H9 (cell line): Measurements from ENCODE around the gene FMN1. TPM values are rescaled to one million over a fixed set of nuclear protein-coding genes. Genes with fewer than 3 reads are reported as not detected.

Experiments used
- DNase-seq: peaks from one replicate; pipeline ENCODE4 v3.0.0-alpha.2; 2017
- H2AFZ ChIP-seq: one replicate; pipeline ENCODE4 v1.6.1; 2013; ENCODE audit warnings: mild to moderate bottlenecking, low read length, control low read depth, moderate library complexity
- H2AK5ac ChIP-seq: 2 replicates; pipeline ENCODE4 v1.6.1; 2013; ENCODE audit warnings: low read length, control low read depth, mixed read lengths; ENCODE audit not compliant: insufficient read length
- H2BK120ac ChIP-seq: one replicate; pipeline ENCODE4 v1.6.1; 2013; ENCODE audit warnings: low read depth, mild to moderate bottlenecking, low read length, control low read depth, inconsistent platforms; ENCODE audit not compliant: poor library complexity, severe bottlenecking
- H2BK12ac ChIP-seq: 2 replicates; pipeline ENCODE4 v1.6.1; 2013; ENCODE audit warnings: low read length, control low read depth, mixed read lengths, low read depth; ENCODE audit not compliant: insufficient read length
- H2BK15ac ChIP-seq: 2 replicates; pipeline ENCODE4 v1.6.1; 2013; ENCODE audit warnings: low read depth, low read length, control low read depth
- H2BK20ac ChIP-seq: one replicate; pipeline ENCODE4 v1.6.1; 2013; ENCODE audit warnings: low read depth, mild to moderate bottlenecking, low read length, control low read depth, inconsistent platforms; ENCODE audit not compliant: poor library complexity, severe bottlenecking
- H2BK5ac ChIP-seq: 2 replicates; pipeline ENCODE4 v1.6.1; 2013; ENCODE audit warnings: low read length, control low read depth, mixed read lengths; ENCODE audit not compliant: insufficient read length
- H3K14ac ChIP-seq: 2 replicates; pipeline ENCODE4 v1.6.1; 2013; ENCODE audit warnings: low read length, control low read depth; ENCODE audit not compliant: insufficient read depth
- H3K18ac ChIP-seq: 2 replicates; pipeline ENCODE4 v1.6.1; 2013; ENCODE audit warnings: low read depth, mild to moderate bottlenecking, mixed read lengths, low read length, control low read depth; ENCODE audit not compliant: insufficient read length
- H3K23ac ChIP-seq: 2 replicates; pipeline ENCODE4 v1.6.1; 2013; ENCODE audit warnings: low read length, control low read depth, mixed read lengths, low read depth; ENCODE audit not compliant: insufficient read length
- H3K23me2 ChIP-seq: 2 replicates; pipeline ENCODE4 v1.6.1; 2013; ENCODE audit warnings: low read depth, mild to moderate bottlenecking, mixed read lengths, low read length, control low read depth; ENCODE audit not compliant: insufficient read length, poor library complexity, severe bottlenecking
- H3K27ac ChIP-seq: 2 replicates; pipeline ENCODE4 v1.5.1; 2013; ENCODE audit warnings: low read length, control low read depth, mixed read lengths, low read depth; ENCODE audit not compliant: insufficient read length
- H3K27me3 ChIP-seq: 2 replicates; pipeline ENCODE4 v1.6.1; 2013; ENCODE audit warnings: low read length, control low read depth, inconsistent platforms; ENCODE audit not compliant: insufficient read depth
- H3K4ac ChIP-seq: 2 replicates; pipeline ENCODE4 v1.6.1; 2013; ENCODE audit warnings: low read depth, mild to moderate bottlenecking, control low read depth, inconsistent platforms, low read length, moderate library complexity
- H3K4me1 ChIP-seq: 2 replicates; pipeline ENCODE4 v1.6.1; 2013; ENCODE audit warnings: low read length, control low read depth, inconsistent platforms; ENCODE audit not compliant: insufficient read depth
- H3K4me2 ChIP-seq: 2 replicates; pipeline ENCODE4 v1.6.1; 2013; ENCODE audit warnings: low read length, control low read depth, mixed read lengths; ENCODE audit not compliant: insufficient read length, insufficient read depth
- H3K56ac ChIP-seq: 2 replicates; pipeline ENCODE4 v1.6.1; 2013; ENCODE audit warnings: low read depth, mild to moderate bottlenecking, mixed read lengths, low read length, control low read depth; ENCODE audit not compliant: insufficient read length
- H3K79me1 ChIP-seq: 2 replicates; pipeline ENCODE4 v1.6.1; 2013; ENCODE audit warnings: low read depth, mild to moderate bottlenecking, moderate library complexity, low read length, control low read depth, inconsistent platforms; ENCODE audit not compliant: insufficient read depth, poor library complexity, severe bottlenecking
- H3K79me2 ChIP-seq: 2 replicates; pipeline ENCODE4 v1.6.1; 2013; ENCODE audit warnings: low read length, control low read depth, inconsistent platforms; ENCODE audit not compliant: insufficient read depth
- H3K9ac ChIP-seq: 2 replicates; pipeline ENCODE4 v1.6.1; 2013; ENCODE audit warnings: low read length, control low read depth, mixed read lengths; ENCODE audit not compliant: insufficient read length; ENCODE audit errors: extremely low read depth
- H3K9me3 ChIP-seq: one replicate; pipeline ENCODE4 v1.6.1; 2013; ENCODE audit warnings: low read depth, low read length, inconsistent platforms; ENCODE audit not compliant: control insufficient read depth
- H3T11ph ChIP-seq: one replicate; pipeline ENCODE4 v1.6.1; 2013; ENCODE audit warnings: mild to moderate bottlenecking, low read length, control low read depth, inconsistent platforms
- H4K20me1 ChIP-seq: one replicate; pipeline ENCODE4 v1.6.1; 2013; ENCODE audit not compliant: control insufficient read depth, insufficient read length, insufficient read depth
- H4K5ac ChIP-seq: 2 replicates; pipeline ENCODE4 v1.6.1; 2013; ENCODE audit warnings: low read depth, mild to moderate bottlenecking, mixed read lengths, low read length, control low read depth; ENCODE audit not compliant: insufficient read length
- H4K8ac ChIP-seq: replicated peaks from 2 replicates; pipeline ENCODE4 v1.6.1; 2013; ENCODE audit warnings: low read length, control low read depth, mixed read lengths, low read depth; ENCODE audit not compliant: insufficient read length
- H4K91ac ChIP-seq: 2 replicates; pipeline ENCODE4 v1.6.1; 2013; ENCODE audit warnings: low read depth, mild to moderate bottlenecking, moderate library complexity, mixed read lengths, low read length, control low read depth; ENCODE audit not compliant: insufficient read length
- H3K27ac Mint-ChIP-seq, 3 experiments: 2 replicates in 2 of 3; 3 replicates in 1 of 3; pipeline ENCODE4 v1.8.0; 2020 to 2021; ENCODE audit warnings: mixed read lengths in 3 of 3, mild to moderate bottlenecking in 1 of 3, moderate library complexity in 1 of 3
- H3K27me3 Mint-ChIP-seq: 2 replicates; pipeline ENCODE4 v1.8.0; 2021; ENCODE audit warnings: low read depth, mild to moderate bottlenecking, moderate library complexity, mixed read lengths
- H3K36me3 Mint-ChIP-seq, 3 experiments: 2 replicates in 2 of 3; 3 replicates in 1 of 3; pipeline ENCODE4 v1.8.0; 2020 to 2021; ENCODE audit warnings: low read depth in 3 of 3, mixed read lengths in 3 of 3; ENCODE audit not compliant: insufficient read depth in 1 of 3
- H3K4me1 Mint-ChIP-seq, 2 experiments: 2 replicates each; pipeline ENCODE4 v1.8.0; 2020; ENCODE audit warnings: mixed read lengths in 2 of 2
- H3K4me3 Mint-ChIP-seq, 2 experiments: 2 replicates in 1 of 2; 3 replicates in 1 of 2; pipeline ENCODE4 v1.8.0; 2020 to 2021; ENCODE audit warnings: mild to moderate bottlenecking in 2 of 2, mixed read lengths in 2 of 2, moderate library complexity in 1 of 2
- H3K9me3 Mint-ChIP-seq, 2 experiments: 2 replicates in 1 of 2; 3 replicates in 1 of 2; pipeline ENCODE4 v1.8.0; 2020; ENCODE audit warnings: mild to moderate bottlenecking in 2 of 2, mixed read lengths in 2 of 2, moderate library complexity in 1 of 2
- CTCF ChIP-seq: fragments of 200-600 bp; sonication (generic); conservative IDR thresholded peaks from 3 replicates; pipeline ENCODE4 v1.8.0; 2021; ENCODE audit warnings: antibody characterized with exemption, mild to moderate bottlenecking
- WGBS: extraction: QIAGEN DNeasy Blood & Tissue Kit; methylation state at CpG from one replicate; pipeline ENCODE4 v1.1.7; 2013; ENCODE audit warnings: missing lambda C conversion rate, low lambda C conversion rate, mixed read lengths; ENCODE audit not compliant: insufficient read length; ENCODE audit errors: extremely low coverage; 5-methylcytosine and 5-hydroxymethylcytosine counted together
- total RNA-seq: library from RNA; stranded (reverse); gene quantifications from 2 replicates; pipeline ENCODE4 v1.2.1, GENCODE V29; 2021

Gene FMN1
- total RNA-seq, 1 experiment from 2014 or later: 1.9 TPM

- no peak overlapping the region for H3K56ac ChIP-seq
- no peak overlapping the region for H3K27ac ChIP-seq
- H2AFZ ChIP-seq: no peak overlapping the region
- no peaks in the 10 kb centered on the region for H3K9me3 ChIP-seq
- no peaks in the 10 kb centered on the region for H3K36me3 Mint-ChIP-seq
- H3K27me3 ChIP-seq: no peaks in the 10 kb centered on the region
- H4K8ac ChIP-seq: no peak overlapping the region
- H3K27me3 Mint-ChIP-seq: no peaks in the 10 kb centered on the region
- no peak overlapping the region for H3K27ac Mint-ChIP-seq
- no peaks in the 10 kb centered on the region for H3K4me1 ChIP-seq
- no peak overlapping the region for H3K14ac ChIP-seq
- H3K23me2 ChIP-seq: no peaks in the 10 kb centered on the region
- no peak overlapping the region for H3T11ph ChIP-seq
- no peak overlapping the region for H2BK5ac ChIP-seq
- H4K5ac ChIP-seq: no peak overlapping the region
- H3K23ac ChIP-seq: no peak overlapping the region
- no peak for DNase-seq
- peaks cover 9 to 14% of the 10 kb centered on the region in 2 experiments for H3K4me1 Mint-ChIP-seq
- no peak overlapping the region for H3K9ac ChIP-seq
- H2BK120ac ChIP-seq: no peak overlapping the region
- H3K9me3 Mint-ChIP-seq: no peaks in the 10 kb centered on the region
- no peak overlapping the region for H3K4me3 Mint-ChIP-seq
- H2BK15ac ChIP-seq: no peak overlapping the region
- H3K4ac ChIP-seq: no peak overlapping the region
- no peak overlapping the region for H4K91ac ChIP-seq
- no peak overlapping the region for H3K4me2 ChIP-seq
- TF ChIP-seq CTCF: no peak
- H2BK12ac ChIP-seq: no peak overlapping the region
- no peaks in the 10 kb centered on the region for H4K20me1 ChIP-seq
- WGBS: no CpG with 5 or more reads among the region's 4 CpGs
- H3K79me1 ChIP-seq: no peaks in the 10 kb centered on the region
- no peak overlapping the region for H2BK20ac ChIP-seq
- no peaks in the 10 kb centered on the region for H3K79me2 ChIP-seq
- H3K18ac ChIP-seq: no peak overlapping the region
- no peak overlapping the region for H2AK5ac ChIP-seq
Measured at GRCh38 chr15:32990071-32990470, 204.4 kb downstream of the FMN1 start.
